Fibroblast of lung (primary cell): ENCODE data around the gene SLIT3. TPM values are rescaled to one million over a fixed set of nuclear protein-coding genes. Genes with fewer than 3 reads are reported as not detected.

ENCODE experiments used
- DNase-seq, 2 donors: peaks; one replicate each; pipeline versions ENCODE4 v3.0.0 to v3.0.0-alpha.2; 2010; ENCODE audit warnings: low read depth in 2 of 2
- H2AFZ ChIP-seq: 2 replicates; pipeline ENCODE4 v1.5.1; 2012; ENCODE audit warnings: low read length, control low read depth, inconsistent platforms
- H3K27ac ChIP-seq: 2 replicates; pipeline ENCODE4 v1.5.1; 2011; ENCODE audit warnings: low read length, control low read depth; ENCODE audit not compliant: insufficient read depth
- H3K27me3 ChIP-seq: 2 replicates; pipeline ENCODE4 v1.5.1; 2011; ENCODE audit warnings: mild to moderate bottlenecking, low read length; ENCODE audit not compliant: control insufficient read depth, insufficient read depth
- H3K36me3 ChIP-seq: 2 replicates; pipeline ENCODE4 v1.5.1; 2011; ENCODE audit warnings: low read length; ENCODE audit not compliant: control insufficient read depth, insufficient read depth
- H3K4me1 ChIP-seq: 2 replicates; pipeline ENCODE4 v1.5.1; 2011; ENCODE audit warnings: low read length; ENCODE audit not compliant: control insufficient read depth, insufficient read depth; ENCODE audit errors: extremely low read depth
- H3K4me2 ChIP-seq: 2 replicates; pipeline ENCODE4 v1.5.1; 2011; ENCODE audit warnings: low read length, control low read depth; ENCODE audit not compliant: insufficient read depth; ENCODE audit errors: extremely low read depth
- H3K4me3 ChIP-seq, 4 experiments: fragments of 200-600 bp in 1 of 4; sonication (generic) in 1 of 4; replicated peaks in 1 of 4; 2 replicates each; pipeline ENCODE4 v1.5.1; 2011 to 2016; ENCODE audit warnings: low read length in 4 of 4, low read depth in 3 of 4, mild to moderate bottlenecking in 3 of 4, control low read depth in 2 of 4, inconsistent platforms in 1 of 4, mixed read lengths in 1 of 4; ENCODE audit not compliant: insufficient read depth in 1 of 4; ENCODE audit errors: control extremely low read depth in 1 of 4
- H3K79me2 ChIP-seq: 2 replicates; pipeline ENCODE4 v1.5.1; 2012; ENCODE audit warnings: mild to moderate bottlenecking, low read length, inconsistent platforms; ENCODE audit not compliant: control insufficient read depth, insufficient read depth
- H3K9ac ChIP-seq: 2 replicates; pipeline ENCODE4 v1.5.1; 2011; ENCODE audit warnings: mild to moderate bottlenecking, low read length, control low read depth; ENCODE audit not compliant: insufficient read depth
- H3K9me3 ChIP-seq: 2 replicates; pipeline ENCODE4 v1.5.1; 2012; ENCODE audit warnings: low read depth, low read length; ENCODE audit not compliant: control insufficient read depth, insufficient read depth
- H4K20me1 ChIP-seq: 2 replicates; pipeline ENCODE4 v1.5.1; 2011; ENCODE audit warnings: low read length; ENCODE audit not compliant: control insufficient read depth, insufficient read depth; ENCODE audit errors: extremely low read depth
- EZH2 ChIP-seq: IDR thresholded peaks from 2 replicates; pipeline ENCODE4 v1.5.1; 2012; ENCODE audit warnings: low read length, control low read depth, mild to moderate bottlenecking; ENCODE audit errors: missing control alignments
- polyA plus RNA-seq, 2 donors: library from polyadenylated mRNA; depleted of rRNA in 1 of 2; stranded (reverse) in 1 of 2; unstranded in 1 of 2; fragments of >200 nt; gene quantifications; 2 replicates each; pipeline ENCODE4 v1.2.1, GENCODE V29; 2011 to 2012; ENCODE audit warnings: missing spikeins in 1 of 2
- total RNA-seq: library from RNA; depleted of rRNA; stranded (reverse); fragments of >200 nt; gene quantifications from 2 replicates; pipeline ENCODE4 v1.2.1, GENCODE V29; 2014
- TF ChIP-seq, protein P1 (sequence below), 2 donors: IDR thresholded peaks in 1 of 2; conservative IDR thresholded peaks in 1 of 2; 1 replicate in 1 of 2; 2 replicates in 1 of 2; pipeline ENCODE4 v1.5.1; 2011 to 2012; ENCODE audit warnings: low read length in 2 of 2, control low read depth in 1 of 2, inconsistent platforms in 1 of 2, low read depth in 1 of 2, mild to moderate bottlenecking in 1 of 2

The SLIT3 gene
- total and polyA plus RNA-seq, 2 donors (not counting 1 experiment from before 2014, with no cell fraction given): 1.6 to 4.6 TPM

DNA sequence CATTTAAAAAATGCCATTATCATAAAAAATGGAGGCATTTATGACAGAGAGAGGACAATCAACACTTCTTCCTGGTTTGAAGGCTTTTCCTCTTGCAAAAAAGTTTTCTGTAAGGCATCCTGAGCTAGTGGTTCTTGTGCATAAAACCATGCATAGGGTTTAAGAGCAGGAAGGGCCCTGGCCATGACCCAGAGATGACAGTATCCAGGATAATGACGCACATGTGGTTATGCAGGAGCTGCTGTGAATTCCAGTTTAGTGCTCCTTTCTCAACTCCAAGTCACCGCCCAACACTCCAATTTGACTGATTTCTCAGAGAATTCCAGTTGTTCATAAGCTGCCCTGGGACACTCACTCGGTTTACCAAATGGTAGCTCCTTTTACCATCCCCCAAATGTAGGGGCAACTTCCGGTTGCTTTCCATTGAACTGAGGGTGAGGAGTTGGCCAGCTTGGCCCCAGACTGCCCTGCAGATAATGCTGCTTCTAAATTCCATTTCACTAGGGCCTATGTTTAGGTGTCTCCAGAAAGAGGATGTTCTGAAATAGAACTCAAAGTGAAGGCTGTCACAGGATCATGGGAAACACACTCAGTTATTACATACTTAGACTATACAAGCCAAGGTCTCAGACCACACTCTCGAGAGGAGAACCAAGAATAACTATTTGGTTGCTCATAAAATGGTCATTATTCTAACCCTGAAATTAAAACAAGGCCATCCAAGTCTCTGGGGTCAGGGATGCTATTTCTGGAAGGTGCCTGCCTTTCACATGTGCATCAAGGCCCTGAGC lies 179.1 kb downstream of the SLIT3 start:
- Histone ChIP-seq H3K27me3 (no peaks in the 10 kb centered on the region), H3K9me3 (no peaks in the 10 kb centered on the region), H3K36me3 (no peaks in the 10 kb centered on the region), H3K79me2 (no peaks in the 10 kb centered on the region), H3K4me3 (no peak overlapping the region), H2AFZ (no peak overlapping the region), H3K4me1 (no peaks in the 10 kb centered on the region), H3K4me2 (no peak overlapping the region), H3K27ac (no peak overlapping the region), H3K9ac (no peak overlapping the region), H4K20me1 (no peaks in the 10 kb centered on the region)
- no peak for TF ChIP-seq EZH2
- TF ChIP-seq, protein P1, sequence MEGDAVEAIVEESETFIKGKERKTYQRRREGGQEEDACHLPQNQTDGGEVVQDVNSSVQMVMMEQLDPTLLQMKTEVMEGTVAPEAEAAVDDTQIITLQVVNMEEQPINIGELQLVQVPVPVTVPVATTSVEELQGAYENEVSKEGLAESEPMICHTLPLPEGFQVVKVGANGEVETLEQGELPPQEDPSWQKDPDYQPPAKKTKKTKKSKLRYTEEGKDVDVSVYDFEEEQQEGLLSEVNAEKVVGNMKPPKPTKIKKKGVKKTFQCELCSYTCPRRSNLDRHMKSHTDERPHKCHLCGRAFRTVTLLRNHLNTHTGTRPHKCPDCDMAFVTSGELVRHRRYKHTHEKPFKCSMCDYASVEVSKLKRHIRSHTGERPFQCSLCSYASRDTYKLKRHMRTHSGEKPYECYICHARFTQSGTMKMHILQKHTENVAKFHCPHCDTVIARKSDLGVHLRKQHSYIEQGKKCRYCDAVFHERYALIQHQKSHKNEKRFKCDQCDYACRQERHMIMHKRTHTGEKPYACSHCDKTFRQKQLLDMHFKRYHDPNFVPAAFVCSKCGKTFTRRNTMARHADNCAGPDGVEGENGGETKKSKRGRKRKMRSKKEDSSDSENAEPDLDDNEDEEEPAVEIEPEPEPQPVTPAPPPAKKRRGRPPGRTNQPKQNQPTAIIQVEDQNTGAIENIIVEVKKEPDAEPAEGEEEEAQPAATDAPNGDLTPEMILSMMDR (conservative IDR thresholded peaks at IDR 0.05 in 1 of 2, IDR thresholded peaks at IDR 0.05 in 1 of 2; ENCODE audit: low read depth in 1 of 2, low read length in 2 of 2): no peak
- DNase-seq: peak in 1 of 2 donors; percentile 36

DNA sequence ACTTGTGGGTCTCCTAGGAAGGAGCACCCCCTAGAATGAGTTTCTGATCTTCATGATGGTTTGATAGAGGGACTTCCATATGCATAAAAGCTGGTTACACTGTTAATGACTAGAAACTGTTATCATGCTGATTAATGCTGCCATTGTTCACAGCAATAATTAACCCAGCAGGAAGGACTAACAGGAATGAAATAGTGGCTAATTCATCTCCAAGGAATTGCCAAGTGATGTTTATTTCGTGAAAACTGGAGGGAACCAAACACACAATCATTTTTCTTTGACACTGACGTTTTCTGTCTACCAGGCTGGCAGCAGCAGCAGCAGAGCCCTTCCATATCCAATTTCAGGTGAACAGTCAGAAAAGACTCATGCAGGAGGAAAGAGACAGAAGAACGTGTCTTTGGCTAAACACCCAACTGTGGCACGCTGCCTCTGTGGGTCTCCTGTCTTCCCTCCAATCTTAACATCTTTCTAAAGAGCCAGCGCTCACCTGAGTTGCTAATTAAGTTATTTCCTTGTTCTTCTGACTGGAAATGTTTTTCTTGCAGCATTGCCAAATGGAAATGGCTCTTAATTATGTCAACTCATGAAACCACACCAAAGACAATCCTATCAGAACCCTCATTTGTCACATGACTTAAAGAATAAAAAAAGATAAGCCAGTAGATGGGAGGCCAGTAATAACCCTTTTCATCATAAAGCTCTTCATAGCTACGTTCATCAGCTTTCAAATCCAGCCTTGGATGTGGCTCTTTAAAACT lies 181.5 kb downstream of the SLIT3 start:
- Histone ChIP-seq H3K9me3 (no peaks in the 10 kb centered on the region), H3K4me1 (no peaks in the 10 kb centered on the region), H3K79me2 (no peaks in the 10 kb centered on the region), H3K27ac (no peak overlapping the region), H3K36me3 (no peaks in the 10 kb centered on the region), H2AFZ (no peak overlapping the region), H3K4me2 (no peak overlapping the region), H3K4me3 (no peak overlapping the region), H4K20me1 (no peaks in the 10 kb centered on the region), H3K27me3 (no peaks in the 10 kb centered on the region), H3K9ac (no peak overlapping the region)
- DNase-seq: no peak
- TF ChIP-seq EZH2: no peak
- TF ChIP-seq, protein P1 (conservative IDR thresholded peaks at IDR 0.05 in 1 of 2, IDR thresholded peaks at IDR 0.05 in 1 of 2; ENCODE audit: low read depth in 1 of 2, low read length in 2 of 2): no peak

DNA sequence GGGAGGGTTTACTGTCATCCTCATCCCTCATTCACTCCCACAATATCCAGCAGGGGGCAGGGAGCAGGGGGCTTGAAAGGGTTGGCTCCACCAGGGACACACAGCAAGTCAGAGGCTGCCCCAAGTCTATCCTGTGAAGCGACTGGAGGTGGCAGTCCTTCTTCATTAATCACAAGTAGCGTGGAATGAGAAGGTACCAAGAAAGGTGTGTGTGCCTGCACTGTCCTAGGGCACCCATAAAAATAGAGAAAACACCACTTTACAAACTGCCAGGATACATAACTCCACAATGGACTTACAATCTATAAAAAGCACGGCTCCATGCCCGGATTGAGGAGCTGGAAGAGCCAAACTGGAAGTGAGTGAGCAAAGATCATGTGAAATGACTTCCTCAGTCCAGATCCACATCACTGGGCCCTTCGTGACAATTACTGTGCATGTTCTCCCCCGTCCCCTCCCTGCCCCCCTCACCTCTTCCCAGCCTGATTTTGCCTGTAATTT lies 183.9 kb downstream of the SLIT3 start:
- DNase-seq: no peak
- Histone ChIP-seq H3K9me3 (no peaks in the 10 kb centered on the region), H3K36me3 (no peaks in the 10 kb centered on the region), H3K9ac (no peak overlapping the region), H2AFZ (no peak overlapping the region), H3K27me3 (no peaks in the 10 kb centered on the region), H3K4me1 (no peaks in the 10 kb centered on the region), H3K27ac (no peak overlapping the region), H3K4me3 (no peak overlapping the region), H4K20me1 (no peaks in the 10 kb centered on the region), H3K4me2 (no peak overlapping the region), H3K79me2 (no peaks in the 10 kb centered on the region)
- no peak for TF ChIP-seq EZH2
- TF ChIP-seq, protein P1 (conservative IDR thresholded peaks at IDR 0.05 in 1 of 2, IDR thresholded peaks at IDR 0.05 in 1 of 2; ENCODE audit: low read depth in 1 of 2, low read length in 2 of 2): no peak
